ENCODE measurements around the gene GPX1. TPM values are rescaled to one million over a fixed set of nuclear protein-coding genes. Genes with fewer than 3 reads are reported as not detected.
"Not testable (repeated sequence)": the region's sequence is repeated elsewhere in the genome, so short reads cannot be mapped to it uniquely, and the experiment has no call there.

GPX1 gene
- total and polyA plus RNA-seq, 2 donors (not counting 1 experiment from before 2014, with no cell fraction given) = 79.5 to 180 TPM

GRCh38 chr3:49358884-49359225, 702 bp upstream of the GPX1 start:
- H2AFZ ChIP-seq (ENCODE audit: insufficient read depth, low read depth, low read length, poor library complexity, severe bottlenecking) = no peak overlapping the region
- H3K9ac ChIP-seq (ENCODE audit: low read length) = peak overlapping the region; percentile 78
- no peaks in the 10 kb centered on the region for H3K27me3 ChIP-seq (replicated peaks in 1 of 4; ENCODE audit: control extremely low read depth in 1 of 4, control insufficient read depth in 3 of 4, insufficient read depth in 4 of 4, low read length in 3 of 4)
- H3K4me2 ChIP-seq (replicated peaks; ENCODE audit: low read depth, low read length, poor library complexity, severe bottlenecking) = peak overlapping the region; percentile 96
- Mint-ChIP-seq H3K27me3 (no peaks in the 10 kb centered on the region), H3K4me3 (peak overlapping the region; percentile 93), H3K9me3 (ENCODE audit: insufficient read depth) (no peaks in the 10 kb centered on the region), H3K4me1 (peaks cover 28% of the 10 kb centered on the region), H3K27ac (peak overlapping the region; percentile 97)
- peak overlapping the region in 3 of 5 experiments; percentile 59 to 77 (median 63) for H3K4me3 ChIP-seq (ENCODE audit: control extremely low read depth in 1 of 5, extremely low read depth in 1 of 5, insufficient read depth in 1 of 5, low read depth in 2 of 5, low read length in 4 of 5)
- intact Hi-C loops (cut with micrococcal nuclease) = loop anchor here (1.0 kb wide), 2 partner anchors 14 to 19 kb away; partner anchors contain the start of gene USP4
- peaks cover 0 to 63% of the 10 kb centered on the region in 2 experiments for H3K36me3 ChIP-seq (replicated peaks in 1 of 2; ENCODE audit: control extremely low read depth in 1 of 2, control insufficient read depth in 1 of 2, extremely low read depth in 1 of 2, insufficient read depth in 2 of 2, low read length in 1 of 2)
- ATAC-seq (ENCODE audit: low read depth) (no peak), DNase-seq (no peak)
- CTCF ChIA-PET = interaction anchor here (2.0 to 6.5 kb wide), 2 partner anchors 14 to 20 kb away, joined by 6 to 65 read pairs; partner anchors contain the start of gene USP4
- TF ChIP-seq EZH2 (IDR thresholded peaks at IDR 0.05; ENCODE audit: borderline replicate concordance, insufficient read depth, low read depth, low read length, poor library complexity, severe bottlenecking) (no peak), CTCF (IDR thresholded peaks at IDR 0.05) (no peak)
- peaks cover 12% of the 10 kb centered on the region for H4K20me1 ChIP-seq (ENCODE audit: control insufficient read depth, insufficient read depth, low read length, poor library complexity, severe bottlenecking)
- H3K27ac ChIP-seq (ENCODE audit: low read length in 2 of 2) = peak overlapping the region; percentile 59 to 85
- H3K9me3 ChIP-seq (ENCODE audit: control extremely low read depth in 1 of 3, control insufficient read depth in 2 of 3, insufficient read depth in 1 of 3, low read length in 2 of 3) = no peaks in the 10 kb centered on the region
- peaks cover 61% of the 10 kb centered on the region for H3K79me2 ChIP-seq (ENCODE audit: control insufficient read depth, insufficient read depth, low read length)
- POLR2A ChIA-PET = interaction anchor here (2.7 to 3.0 kb wide), 3 partner anchors 16 to 53 kb away, joined by 16 to 47 read pairs (median 25); partner anchors contain the start of genes RHOA, TCTA and USP4
- H3K4me1 ChIP-seq (ENCODE audit: control insufficient read depth in 2 of 2, insufficient read depth in 2 of 2, low read length in 2 of 2) = peaks cover 14 to 38% of the 10 kb centered on the region in 2 donors
- WGBS (ENCODE audit: insufficient coverage) = no CpG with 5 or more reads among the region's 3 CpGs

GRCh38 chr3:49357443-49358216, 523 bp downstream of the GPX1 start:
- H3K4me1 Mint-ChIP-seq = peaks cover 34% of the 10 kb centered on the region
- peak overlapping the region; percentile 93 for H3K4me3 Mint-ChIP-seq
- H3K4me1 ChIP-seq (ENCODE audit: control insufficient read depth in 2 of 2, insufficient read depth in 2 of 2, low read length in 2 of 2) = peaks cover 17 to 43% of the 10 kb centered on the region in 2 donors
- H2AFZ ChIP-seq (ENCODE audit: insufficient read depth, low read depth, low read length, poor library complexity, severe bottlenecking) = peak overlapping the region; percentile 75
- under 1% methylated on average over 61 of the region's 63 CpGs for WGBS (ENCODE audit: insufficient coverage)
- H3K9me3 ChIP-seq (ENCODE audit: control extremely low read depth in 1 of 3, control insufficient read depth in 2 of 3, insufficient read depth in 1 of 3, low read length in 2 of 3); H3K27me3 ChIP-seq (replicated peaks in 1 of 4; ENCODE audit: control extremely low read depth in 1 of 4, control insufficient read depth in 3 of 4, insufficient read depth in 4 of 4, low read length in 3 of 4); H3K9me3 Mint-ChIP-seq (ENCODE audit: insufficient read depth); H3K27me3 Mint-ChIP-seq; H4K20me1 ChIP-seq (ENCODE audit: control insufficient read depth, insufficient read depth, low read length, poor library complexity, severe bottlenecking): not testable (repeated sequence)
- ChIA-PET CTCF (interaction anchor here (0.6 to 6.5 kb wide), 4 partner anchors 13 to 114 kb away, joined by 3 to 65 read pairs (median 4); partner anchors contain the start of gene USP4), POLR2A (interaction anchor here (0.6 to 3.0 kb wide), 6 partner anchors 12 to 71 kb away, joined by 3 to 47 read pairs (median 13); partner anchors contain the start of genes RHOA, TCTA and USP4)
- peak overlapping the region; percentile 59 to 85 for H3K27ac ChIP-seq (ENCODE audit: low read length in 2 of 2)
- DNase-seq (peak; percentile 63), ATAC-seq (ENCODE audit: low read depth) (peak; percentile 41)
- peak overlapping the region; percentile 96 for H3K4me2 ChIP-seq (replicated peaks; ENCODE audit: low read depth, low read length, poor library complexity, severe bottlenecking)
- intact Hi-C loops (cut with micrococcal nuclease) = loop anchor here (1.0 kb wide), 2 partner anchors 12 to 17 kb away; partner anchors contain the start of gene USP4
- H3K79me2 ChIP-seq (ENCODE audit: control insufficient read depth, insufficient read depth, low read length) = peaks cover 57% of the 10 kb centered on the region
- peak overlapping the region; percentile 59 to 83 (median 77) for H3K4me3 ChIP-seq (ENCODE audit: control extremely low read depth in 1 of 5, extremely low read depth in 1 of 5, insufficient read depth in 1 of 5, low read depth in 2 of 5, low read length in 4 of 5)
- peak overlapping the region; percentile 97 for H3K27ac Mint-ChIP-seq
- peak overlapping the region; percentile 78 for H3K9ac ChIP-seq (ENCODE audit: low read length)
- H3K36me3 ChIP-seq (replicated peaks in 1 of 2; ENCODE audit: control extremely low read depth in 1 of 2, control insufficient read depth in 1 of 2, extremely low read depth in 1 of 2, insufficient read depth in 2 of 2, low read length in 1 of 2) = peaks cover 0 to 52% of the 10 kb centered on the region in 2 experiments

GRCh38 chr3:49357095-49357442, 1.1 kb downstream of the GPX1 start:
- ATAC-seq (ENCODE audit: low read depth) (peak; percentile 41), DNase-seq (peak; percentile 71)
- H3K4me3 Mint-ChIP-seq = peak overlapping the region; percentile 93
- Histone ChIP-seq H3K79me2 (ENCODE audit: control insufficient read depth, insufficient read depth, low read length) (peaks cover 57% of the 10 kb centered on the region), H3K27ac (ENCODE audit: low read length in 2 of 2) (peak overlapping the region; percentile 59 to 85), H3K4me1 (ENCODE audit: control insufficient read depth in 2 of 2, insufficient read depth in 2 of 2, low read length in 2 of 2) (peaks cover 23 to 49% of the 10 kb centered on the region in 2 donors), H3K4me3 (ENCODE audit: control extremely low read depth in 1 of 5, extremely low read depth in 1 of 5, insufficient read depth in 1 of 5, low read depth in 2 of 5, low read length in 4 of 5) (peak overlapping the region; percentile 40 to 83 (median 63)), H3K9ac (ENCODE audit: low read length) (peak overlapping the region; percentile 78), H2AFZ (ENCODE audit: insufficient read depth, low read depth, low read length, poor library complexity, severe bottlenecking) (peak overlapping the region; percentile 75), H3K4me2 (replicated peaks; ENCODE audit: low read depth, low read length, poor library complexity, severe bottlenecking) (peak overlapping the region; percentile 96), H3K36me3 (replicated peaks in 1 of 2; ENCODE audit: control extremely low read depth in 1 of 2, control insufficient read depth in 1 of 2, extremely low read depth in 1 of 2, insufficient read depth in 2 of 2, low read length in 1 of 2) (peaks cover 0 to 47% of the 10 kb centered on the region in 2 experiments)
- H3K27me3 ChIP-seq (replicated peaks in 1 of 4; ENCODE audit: control extremely low read depth in 1 of 4, control insufficient read depth in 3 of 4, insufficient read depth in 4 of 4, low read length in 3 of 4); H3K27me3 Mint-ChIP-seq; H3K9me3 Mint-ChIP-seq (ENCODE audit: insufficient read depth); H4K20me1 ChIP-seq (ENCODE audit: control insufficient read depth, insufficient read depth, low read length, poor library complexity, severe bottlenecking); intact Hi-C loops (cut with micrococcal nuclease); H3K9me3 ChIP-seq (ENCODE audit: control extremely low read depth in 1 of 3, control insufficient read depth in 2 of 3, insufficient read depth in 1 of 3, low read length in 2 of 3): not testable (repeated sequence)
- POLR2A ChIA-PET = interaction anchor here (0.6 to 3.0 kb wide), 6 partner anchors 11 to 71 kb away, joined by 3 to 47 read pairs (median 13); partner anchors contain the start of genes RHOA, TCTA and USP4
- peak overlapping the region; percentile 97 for H3K27ac Mint-ChIP-seq
- CTCF ChIA-PET = interaction anchor here (1.2 to 6.5 kb wide), 2 partner anchors 12 to 18 kb away, joined by 3 to 65 read pairs; partner anchors contain the start of gene USP4
- no CpG with 5 or more reads among the region's 10 CpGs for WGBS (ENCODE audit: insufficient coverage)
- peaks cover 40% of the 10 kb centered on the region for H3K4me1 Mint-ChIP-seq
